Measurements from ENCODE around the gene PRKN.
"Not testable (repeated sequence)": the region's sequence is repeated elsewhere in the genome, so short reads cannot be mapped to it uniquely, and the experiment has no call there.

PRKN gene

GRCh38 chr6:162533009-162533400, 194.6 kb downstream of the PRKN start:
- no peak for DNase-seq (ENCODE audit: low read depth in 2 of 2)

GRCh38 chr6:162532283-162533008, 195.1 kb downstream of the PRKN start:
- DNase-seq (ENCODE audit: low read depth in 2 of 2): no peak

GRCh38 chr6:162531391-162531790, 196.2 kb downstream of the PRKN start:
- DNase-seq (ENCODE audit: low read depth in 2 of 2): not testable (repeated sequence)

GRCh38 chr6:162528538-162528937, 199.0 kb downstream of the PRKN start:
- DNase-seq (ENCODE audit: low read depth in 2 of 2): no peak

GRCh38 chr6:162526960-162527359, 200.6 kb downstream of the PRKN start:
- no peak for DNase-seq (ENCODE audit: low read depth in 2 of 2)

- DNase-seq (ENCODE audit: low read depth in 2 of 2): no peak
Measured at GRCh38 chr6:162525181-162525580, 202.4 kb downstream of the PRKN start.

- DNase-seq (ENCODE audit: low read depth in 2 of 2): no peak
Measured at GRCh38 chr6:162512744-162513143, 214.8 kb downstream of the PRKN start.

GRCh38 chr6:162497389-162497788, 230.2 kb downstream of the PRKN start:
- DNase-seq (ENCODE audit: low read depth in 2 of 2): no peak

- DNase-seq (ENCODE audit: low read depth in 2 of 2): no peak
Measured at GRCh38 chr6:162493917-162494316, 233.6 kb downstream of the PRKN start.

GRCh38 chr6:162491637-162492036, 235.9 kb downstream of the PRKN start:
- DNase-seq (ENCODE audit: low read depth in 2 of 2): no peak

- DNase-seq (ENCODE audit: low read depth in 2 of 2): no peak
Measured at GRCh38 chr6:162489101-162489976, 238.2 kb downstream of the PRKN start.

GRCh38 chr6:162488444-162488843, 239.1 kb downstream of the PRKN start:
- no peak for DNase-seq (ENCODE audit: low read depth in 2 of 2)

- no peak for DNase-seq (ENCODE audit: low read depth in 2 of 2)
Measured at GRCh38 chr6:162485464-162485863, 242.1 kb downstream of the PRKN start.

- DNase-seq (ENCODE audit: low read depth in 2 of 2): no peak
Measured at GRCh38 chr6:162481938-162482337, 245.6 kb downstream of the PRKN start.

- DNase-seq (ENCODE audit: low read depth in 2 of 2): no peak
Measured at GRCh38 chr6:162481320-162481719, 246.2 kb downstream of the PRKN start.

GRCh38 chr6:162478192-162478671, 249.3 kb downstream of the PRKN start:
- DNase-seq (ENCODE audit: low read depth in 2 of 2): no peak

GRCh38 chr6:162474722-162475121, 252.8 kb downstream of the PRKN start:
- DNase-seq (ENCODE audit: low read depth in 2 of 2): no peak

- DNase-seq (ENCODE audit: low read depth in 2 of 2): no peak
Measured at GRCh38 chr6:162471842-162472241, 255.7 kb downstream of the PRKN start.

GRCh38 chr6:162468326-162468725, 259.2 kb downstream of the PRKN start:
- DNase-seq (ENCODE audit: low read depth in 2 of 2): no peak

GRCh38 chr6:162467679-162468078, 259.9 kb downstream of the PRKN start:
- DNase-seq (ENCODE audit: low read depth in 2 of 2): no peak

- DNase-seq (ENCODE audit: low read depth in 2 of 2): no peak
Measured at GRCh38 chr6:162463576-162463975, 264.0 kb downstream of the PRKN start.

- DNase-seq (ENCODE audit: low read depth in 2 of 2): no peak
Measured at GRCh38 chr6:162459985-162460384, 267.6 kb downstream of the PRKN start.

- DNase-seq (ENCODE audit: low read depth in 2 of 2): no peak
Measured at GRCh38 chr6:162450358-162450757, 277.2 kb downstream of the PRKN start.
